Spleen (tissue), 7 donors: Measurements from ENCODE around the gene RBM4.

Experiments
- CTCF ChIP-seq, 11 experiments: fragments of 200-600 bp in 7 of 11; fragments of 450-650 bp in 4 of 11; sonication (generic) in 4 of 11; IDR thresholded peaks in 8 of 11; conservative IDR thresholded peaks in 3 of 11; 1 replicate in 7 of 11; 2 replicates in 4 of 11; pipeline versions ENCODE4 v1.4.0 to v1.8.0; 2016 to 2021; ENCODE audit warnings: antibody characterized with exemption in 11 of 11, inconsistent platforms in 4 of 11, mild to moderate bottlenecking in 1 of 11
- POLR2A ChIP-seq, 3 donors: fragments of 450-650 bp; IDR thresholded peaks; one replicate each; pipeline ENCODE4 v1.5.1; 2017; ENCODE audit warnings: antibody characterized with exemption in 3 of 3, mild to moderate bottlenecking in 1 of 3
- POLR2AphosphoS5 ChIP-seq, 3 donors: sonication (generic); formaldehyde crosslinking; IDR thresholded peaks; one replicate each; pipeline ENCODE4 v1.5.1; 2017; ENCODE audit warnings: antibody characterized with exemption in 3 of 3
- donor health status: DM: no; HTN: no; CAD: no; lungs with moderate emphysema.
- donor health status: DM: no; HTN: no; CAD: no.
- donor health status: DM: no; HTN: no; CAD: no.

- no peak for TF ChIP-seq CTCF (IDR thresholded peaks at IDR 0.05 in 8 of 11, conservative IDR thresholded peaks at IDR 0.05 in 3 of 11)
- no peak for TF ChIP-seq POLR2A (IDR thresholded peaks at IDR 0.05)
- TF ChIP-seq POLR2AphosphoS5 (IDR thresholded peaks at IDR 0.05), result peak in 2 of 3 donors; percentile 25 to 52
Observed at GRCh38 chr11:66624450-66624849, 14.1 kb upstream of the RBM4 start.
